ENCODE data around the gene SLC17A8. TPM values are rescaled to one million over a fixed set of nuclear protein-coding genes. Genes with fewer than 3 reads are reported as not detected.

Gene SLC17A8
- total RNA-seq, 1 experiment from 2014 or later = not detected

DNA sequence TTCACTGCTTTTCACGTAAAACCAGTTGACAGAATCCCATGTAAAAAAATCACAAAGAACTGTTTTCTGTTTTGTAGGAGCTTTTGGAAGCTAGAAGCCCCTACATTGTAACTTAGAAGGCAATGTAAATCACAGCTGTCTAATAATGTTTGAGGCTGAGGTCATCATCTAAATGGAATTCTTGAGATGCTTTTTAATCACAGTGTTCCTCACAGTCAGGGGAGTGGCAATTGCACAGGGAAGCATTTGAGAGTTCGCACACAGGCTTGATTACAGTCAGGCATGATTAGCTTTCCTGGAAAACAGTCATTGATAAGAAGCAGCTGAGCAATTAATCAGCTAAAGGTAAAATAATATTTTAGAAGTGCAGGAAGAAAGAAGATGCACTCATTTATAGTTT lies 2.9 kb downstream of the SLC17A8 start:
- Histone ChIP-seq H3K4me1 (ENCODE audit: control insufficient read depth, insufficient read depth, low read length) (no peaks in the 10 kb centered on the region), H3K4me3 (ENCODE audit: low read depth in 2 of 2, low read length in 2 of 2) (no peak overlapping the region), H3K27ac (ENCODE audit: low read length) (no peak overlapping the region), H3K36me3 (ENCODE audit: control insufficient read depth, insufficient read depth, low read length) (no peaks in the 10 kb centered on the region), H3K27me3 (ENCODE audit: control insufficient read depth, insufficient read depth, low read length) (peaks cover 15% of the 10 kb centered on the region), H3K9me3 (ENCODE audit: control insufficient read depth, insufficient read depth, low read depth, low read length) (no peaks in the 10 kb centered on the region)
- in situ Hi-C loops (cut with HindIII; ENCODE audit: low pct_unique_long_range_greater_than_20kb, low sequenced_read_pairs) = no loop called here
- POLR2A ChIA-PET = no interaction called here
- TF ChIP-seq TCF7L2 (IDR thresholded peaks at IDR 0.05; ENCODE audit: low read depth, low read length) = no peak
- TF ChIP-seq POLR2AphosphoS5 (IDR thresholded peaks at IDR 0.05; ENCODE audit: low read depth, low read length) = no peak
- TF ChIP-seq, protein P1, sequence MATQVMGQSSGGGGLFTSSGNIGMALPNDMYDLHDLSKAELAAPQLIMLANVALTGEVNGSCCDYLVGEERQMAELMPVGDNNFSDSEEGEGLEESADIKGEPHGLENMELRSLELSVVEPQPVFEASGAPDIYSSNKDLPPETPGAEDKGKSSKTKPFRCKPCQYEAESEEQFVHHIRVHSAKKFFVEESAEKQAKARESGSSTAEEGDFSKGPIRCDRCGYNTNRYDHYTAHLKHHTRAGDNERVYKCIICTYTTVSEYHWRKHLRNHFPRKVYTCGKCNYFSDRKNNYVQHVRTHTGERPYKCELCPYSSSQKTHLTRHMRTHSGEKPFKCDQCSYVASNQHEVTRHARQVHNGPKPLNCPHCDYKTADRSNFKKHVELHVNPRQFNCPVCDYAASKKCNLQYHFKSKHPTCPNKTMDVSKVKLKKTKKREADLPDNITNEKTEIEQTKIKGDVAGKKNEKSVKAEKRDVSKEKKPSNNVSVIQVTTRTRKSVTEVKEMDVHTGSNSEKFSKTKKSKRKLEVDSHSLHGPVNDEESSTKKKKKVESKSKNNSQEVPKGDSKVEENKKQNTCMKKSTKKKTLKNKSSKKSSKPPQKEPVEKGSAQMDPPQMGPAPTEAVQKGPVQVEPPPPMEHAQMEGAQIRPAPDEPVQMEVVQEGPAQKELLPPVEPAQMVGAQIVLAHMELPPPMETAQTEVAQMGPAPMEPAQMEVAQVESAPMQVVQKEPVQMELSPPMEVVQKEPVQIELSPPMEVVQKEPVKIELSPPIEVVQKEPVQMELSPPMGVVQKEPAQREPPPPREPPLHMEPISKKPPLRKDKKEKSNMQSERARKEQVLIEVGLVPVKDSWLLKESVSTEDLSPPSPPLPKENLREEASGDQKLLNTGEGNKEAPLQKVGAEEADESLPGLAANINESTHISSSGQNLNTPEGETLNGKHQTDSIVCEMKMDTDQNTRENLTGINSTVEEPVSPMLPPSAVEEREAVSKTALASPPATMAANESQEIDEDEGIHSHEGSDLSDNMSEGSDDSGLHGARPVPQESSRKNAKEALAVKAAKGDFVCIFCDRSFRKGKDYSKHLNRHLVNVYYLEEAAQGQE (IDR thresholded peaks at IDR 0.05; ENCODE audit: insufficient read depth in 1 of 2, low read depth in 2 of 2, low read length in 1 of 2) = no peak
- TF ChIP-seq, protein P2, sequence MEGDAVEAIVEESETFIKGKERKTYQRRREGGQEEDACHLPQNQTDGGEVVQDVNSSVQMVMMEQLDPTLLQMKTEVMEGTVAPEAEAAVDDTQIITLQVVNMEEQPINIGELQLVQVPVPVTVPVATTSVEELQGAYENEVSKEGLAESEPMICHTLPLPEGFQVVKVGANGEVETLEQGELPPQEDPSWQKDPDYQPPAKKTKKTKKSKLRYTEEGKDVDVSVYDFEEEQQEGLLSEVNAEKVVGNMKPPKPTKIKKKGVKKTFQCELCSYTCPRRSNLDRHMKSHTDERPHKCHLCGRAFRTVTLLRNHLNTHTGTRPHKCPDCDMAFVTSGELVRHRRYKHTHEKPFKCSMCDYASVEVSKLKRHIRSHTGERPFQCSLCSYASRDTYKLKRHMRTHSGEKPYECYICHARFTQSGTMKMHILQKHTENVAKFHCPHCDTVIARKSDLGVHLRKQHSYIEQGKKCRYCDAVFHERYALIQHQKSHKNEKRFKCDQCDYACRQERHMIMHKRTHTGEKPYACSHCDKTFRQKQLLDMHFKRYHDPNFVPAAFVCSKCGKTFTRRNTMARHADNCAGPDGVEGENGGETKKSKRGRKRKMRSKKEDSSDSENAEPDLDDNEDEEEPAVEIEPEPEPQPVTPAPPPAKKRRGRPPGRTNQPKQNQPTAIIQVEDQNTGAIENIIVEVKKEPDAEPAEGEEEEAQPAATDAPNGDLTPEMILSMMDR (IDR thresholded peaks at IDR 0.05) = no peak
- no peak for TF ChIP-seq SIN3A (IDR thresholded peaks at IDR 0.05; ENCODE audit: borderline replicate concordance, insufficient read depth, low read depth, low read length)
- DNase-seq (ENCODE audit: low read depth, low spot score) = no peak
- ATAC-seq = no peak
- CTCF ChIA-PET = no interaction called here
- intact Hi-C loops (cut with micrococcal nuclease; ENCODE audit: unreplicated experiment) = no loop called here
- BruUV-seq (replicated peaks) = no TSS peak

DNA sequence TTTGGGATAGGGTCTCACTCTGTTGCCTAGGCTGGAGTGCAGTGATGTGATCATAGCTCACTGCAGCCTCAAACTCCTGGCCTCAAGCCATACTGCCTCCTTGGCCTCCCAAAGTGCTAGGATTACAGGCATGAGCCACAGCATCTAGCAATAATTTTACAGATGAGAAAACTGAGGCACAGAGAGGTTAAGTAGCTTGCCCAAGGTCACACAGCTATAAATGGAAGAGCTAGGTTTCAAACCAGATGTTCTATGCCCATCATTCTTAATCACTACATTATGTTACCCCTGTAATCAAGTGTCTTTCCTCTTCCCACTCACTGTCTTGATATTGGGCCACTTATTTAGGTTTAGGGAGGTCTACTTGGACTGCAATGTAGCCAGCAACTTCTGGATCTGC lies 3.6 kb downstream of the SLC17A8 start:
- H3K4me1 ChIP-seq (ENCODE audit: control insufficient read depth, insufficient read depth, low read length) = no peaks in the 10 kb centered on the region
- in situ Hi-C loops (cut with HindIII; ENCODE audit: low pct_unique_long_range_greater_than_20kb, low sequenced_read_pairs) (no loop called here), intact Hi-C loops (cut with micrococcal nuclease; ENCODE audit: unreplicated experiment) (no loop called here)
- no peaks in the 10 kb centered on the region for H3K36me3 ChIP-seq (ENCODE audit: control insufficient read depth, insufficient read depth, low read length)
- H3K9me3 ChIP-seq (ENCODE audit: control insufficient read depth, insufficient read depth, low read depth, low read length) = no peaks in the 10 kb centered on the region
- ChIA-PET CTCF (no interaction called here), POLR2A (no interaction called here)
- no peak overlapping the region for H3K4me3 ChIP-seq (ENCODE audit: low read depth in 2 of 2, low read length in 2 of 2)
- peaks cover 15% of the 10 kb centered on the region for H3K27me3 ChIP-seq (ENCODE audit: control insufficient read depth, insufficient read depth, low read length)
- BruUV-seq (replicated peaks) = no TSS peak
- no peak overlapping the region for H3K27ac ChIP-seq (ENCODE audit: low read length)
- no peak for TF ChIP-seq SIN3A (IDR thresholded peaks at IDR 0.05; ENCODE audit: borderline replicate concordance, insufficient read depth, low read depth, low read length)
- ATAC-seq (no peak), DNase-seq (ENCODE audit: low read depth, low spot score) (no peak)

DNA sequence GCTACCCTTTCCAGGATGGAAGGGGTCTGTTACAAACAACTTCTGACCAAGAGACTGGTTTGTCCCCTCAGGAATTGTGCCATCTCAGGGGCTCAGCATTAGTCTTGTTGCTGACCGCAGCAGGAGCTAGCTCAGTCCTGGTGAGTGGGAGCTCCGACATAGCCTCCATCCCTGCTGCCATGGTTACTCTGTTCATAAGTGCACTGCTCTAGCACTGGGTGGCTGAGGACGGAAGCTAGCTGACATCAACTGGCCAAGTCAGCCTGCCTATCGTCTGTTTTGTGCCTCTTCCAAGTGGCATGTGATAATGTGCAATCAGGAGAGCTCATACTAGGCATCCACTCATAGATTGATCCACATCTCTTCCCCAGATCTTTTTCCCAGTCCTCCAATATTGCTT lies 7.5 kb downstream of the SLC17A8 start:
- Histone ChIP-seq H3K36me3 (ENCODE audit: control insufficient read depth, insufficient read depth, low read length) (no peaks in the 10 kb centered on the region), H3K4me3 (ENCODE audit: low read depth in 2 of 2, low read length in 2 of 2) (no peak overlapping the region), H3K27ac (ENCODE audit: low read length) (no peak overlapping the region), H3K27me3 (ENCODE audit: control insufficient read depth, insufficient read depth, low read length) (peaks cover 5% of the 10 kb centered on the region; the same call in 1 of the 2 replicates), H3K4me1 (ENCODE audit: control insufficient read depth, insufficient read depth, low read length) (no peaks in the 10 kb centered on the region), H3K9me3 (ENCODE audit: control insufficient read depth, insufficient read depth, low read depth, low read length) (no peaks in the 10 kb centered on the region)
- ChIA-PET POLR2A (no interaction called here), CTCF (interaction anchor here (0.6 kb wide), 1 partner anchor 304 kb away, joined by 4 read pairs; no protein-coding TSS in a partner anchor)
- BruUV-seq (replicated peaks) = no TSS peak
- TF ChIP-seq, protein P2 (IDR thresholded peaks at IDR 0.05) = no peak
- TF ChIP-seq SIN3A (IDR thresholded peaks at IDR 0.05; ENCODE audit: borderline replicate concordance, insufficient read depth, low read depth, low read length) (no peak), TCF7L2 (IDR thresholded peaks at IDR 0.05; ENCODE audit: low read depth, low read length) (no peak), POLR2AphosphoS5 (IDR thresholded peaks at IDR 0.05; ENCODE audit: low read depth, low read length) (no peak)
- TF ChIP-seq, protein P1 (IDR thresholded peaks at IDR 0.05; ENCODE audit: insufficient read depth in 1 of 2, low read depth in 2 of 2, low read length in 1 of 2) = no peak
- DNase-seq (ENCODE audit: low read depth, low spot score) (no peak), ATAC-seq (peak; percentile 51; the same call in 1 of the 2 replicates)
- in situ Hi-C loops (cut with HindIII; ENCODE audit: low pct_unique_long_range_greater_than_20kb, low sequenced_read_pairs) (no loop called here), intact Hi-C loops (cut with micrococcal nuclease; ENCODE audit: unreplicated experiment) (no loop called here)
